MV-4-11 (cell line): ENCODE results near the gene TST.
A peak's percentile ranks its signal among the peaks of the same experiment; 100 is the strongest.

ENCODE experiments used
- DNase-seq: peaks from one replicate; lab custom pipeline; 2025; lab: John Stamatoyannopoulos, UW

Gene TST

DNA sequence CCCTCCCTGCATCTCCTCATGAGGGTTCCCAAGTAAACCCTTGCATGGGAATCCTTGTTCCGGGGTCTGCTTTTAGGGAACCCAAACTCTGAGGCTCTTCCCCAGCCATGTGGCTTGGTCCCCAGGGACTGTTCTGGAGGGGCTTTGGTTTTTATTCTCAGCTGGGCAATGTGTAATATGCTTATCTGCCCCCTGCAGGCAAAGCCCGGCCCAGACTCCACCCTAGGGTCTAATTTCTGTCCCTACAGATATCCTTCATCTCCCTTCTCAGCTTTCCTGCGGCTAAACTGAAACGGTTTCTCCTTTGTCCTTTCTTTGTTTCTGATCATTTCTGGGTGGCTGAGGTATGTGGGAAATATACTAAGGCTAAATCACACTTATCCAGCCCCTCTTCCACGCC is 37.1 kb downstream of the TST start:
- no peak for DNase-seq

DNA sequence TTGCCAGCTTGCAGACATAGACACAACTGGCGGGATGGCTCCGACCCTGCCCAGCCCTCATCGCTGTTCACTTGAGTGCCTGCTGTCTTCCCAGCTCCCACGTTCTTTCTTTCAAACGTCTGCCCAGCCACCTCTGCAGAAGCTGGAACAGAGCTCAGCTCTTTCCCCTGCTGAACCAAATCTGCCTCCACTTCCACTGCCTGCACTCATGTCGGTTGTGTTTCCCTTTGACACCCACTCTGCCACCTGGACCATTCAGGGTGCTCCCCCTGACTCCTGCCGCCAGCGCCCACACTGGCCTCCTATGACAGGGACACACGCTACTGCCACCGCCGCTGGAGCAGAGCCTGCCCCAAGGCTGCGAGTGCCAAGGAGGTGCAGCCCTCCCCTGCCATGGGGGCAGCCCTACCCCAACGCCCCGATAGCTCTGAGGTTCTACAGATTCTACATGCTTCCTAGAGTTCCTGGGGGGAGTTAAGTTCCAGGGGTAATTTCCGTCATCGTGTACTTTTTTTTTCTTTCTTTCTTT is 37.9 kb downstream of the TST start:
- no peak for DNase-seq

GRCh38 chr22:36979016-36979910 is 40.0 kb downstream of the TST start:
- DNase-seq, result no peak

GRCh38 chr22:36977947-36978660 is 41.1 kb downstream of the TST start:
- peak; percentile 76 for DNase-seq

DNA sequence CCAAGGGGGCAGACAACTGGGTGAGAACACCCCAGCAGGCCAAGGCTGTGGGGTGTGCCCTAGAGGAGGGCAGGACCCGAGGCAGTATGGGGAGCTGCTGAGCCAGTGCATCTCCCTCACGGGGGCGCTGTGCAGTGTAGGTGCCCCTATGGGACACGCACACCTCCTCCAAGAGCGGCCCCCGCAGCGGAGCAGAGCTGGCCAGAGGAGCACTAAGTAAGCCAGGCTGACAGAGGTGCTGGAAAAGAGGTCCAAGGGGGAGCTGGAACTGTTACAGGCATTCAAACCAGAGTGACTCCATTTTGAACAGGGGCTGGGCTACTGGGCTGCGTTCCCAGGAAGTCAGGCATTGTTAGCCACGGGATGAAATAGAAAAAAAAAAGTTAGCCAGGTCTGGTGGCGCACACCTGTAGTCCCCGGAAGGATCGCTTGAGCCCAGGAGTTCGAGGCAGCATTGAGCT is 41.8 kb downstream of the TST start:
- no peak for DNase-seq

GRCh38 chr22:36976606-36977005 is 42.6 kb downstream of the TST start:
- DNase-seq, result no peak

- no peak for DNase-seq
These were observed 47.7 kb downstream of the TST start for GRCh38 chr22:36971341-36972125.

DNA sequence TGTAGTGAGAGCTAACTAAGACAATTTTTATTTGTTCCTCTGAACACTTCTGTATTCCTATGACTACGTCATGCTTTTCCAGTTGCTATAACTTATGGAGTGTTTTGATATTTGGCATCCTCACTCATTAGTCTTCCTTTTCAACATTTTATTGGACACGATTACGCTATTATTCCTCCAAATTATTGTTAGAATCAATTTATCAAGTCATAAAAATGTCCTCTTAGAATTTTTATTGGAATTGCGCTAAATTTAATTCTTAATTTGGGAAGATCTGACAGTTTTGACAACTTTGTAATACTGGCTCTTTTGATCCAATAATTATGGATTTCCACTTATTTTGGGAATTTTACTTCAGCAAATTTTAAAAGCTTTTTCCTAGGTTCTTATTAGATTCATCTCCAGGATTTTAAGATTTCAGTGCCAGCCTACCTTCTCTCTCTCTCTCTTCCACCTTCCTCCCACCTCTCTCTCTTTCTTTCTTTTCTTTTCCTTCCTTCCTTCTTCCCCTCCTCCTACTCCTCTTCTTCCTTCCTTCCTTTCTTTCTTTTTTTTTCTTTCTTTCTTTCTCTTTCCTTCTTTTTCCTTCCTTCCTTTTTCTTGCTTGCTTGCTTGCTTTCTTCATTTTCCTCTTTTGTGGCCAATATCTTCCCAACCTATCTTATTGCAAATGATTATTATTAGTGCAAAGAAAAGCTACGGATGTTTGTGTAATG is 50.8 kb downstream of the TST start:
- no peak for DNase-seq

DNA sequence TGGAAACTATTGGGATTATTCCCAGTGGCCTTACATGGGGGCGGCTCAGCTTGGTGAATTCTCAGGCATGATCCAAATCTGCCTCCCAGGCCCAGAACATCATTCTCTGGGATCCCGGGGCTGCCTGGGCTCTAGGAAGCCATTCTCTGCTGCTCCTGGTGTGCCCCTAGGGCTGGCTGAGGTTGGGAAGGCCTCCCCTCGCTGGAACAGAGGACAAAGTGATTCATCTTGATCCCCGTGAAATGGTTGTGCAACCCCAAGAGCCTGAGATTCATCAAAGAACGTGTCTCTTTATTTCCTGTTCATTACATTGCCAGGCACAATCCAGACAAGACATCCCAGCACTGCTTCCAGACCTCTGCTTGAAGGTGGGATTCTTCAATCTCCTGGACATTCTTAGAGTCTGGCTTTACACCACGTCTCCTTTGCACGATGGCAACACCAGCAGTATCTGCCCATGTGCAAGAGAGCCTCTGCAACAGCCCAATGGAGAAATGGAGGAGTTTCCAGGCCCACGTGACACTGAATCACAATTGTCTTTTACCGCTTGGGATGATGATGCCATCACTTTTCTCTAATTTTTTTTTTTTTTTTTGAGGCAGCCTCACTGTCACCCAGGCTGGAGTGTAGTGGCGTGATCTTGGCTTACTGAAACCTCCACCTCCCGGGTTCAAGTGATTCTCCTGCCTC is 52.3 kb downstream of the TST start:
- no peak for DNase-seq

GRCh38 chr22:36965696-36966095 is 53.6 kb downstream of the TST start:
- no peak for DNase-seq

DNA sequence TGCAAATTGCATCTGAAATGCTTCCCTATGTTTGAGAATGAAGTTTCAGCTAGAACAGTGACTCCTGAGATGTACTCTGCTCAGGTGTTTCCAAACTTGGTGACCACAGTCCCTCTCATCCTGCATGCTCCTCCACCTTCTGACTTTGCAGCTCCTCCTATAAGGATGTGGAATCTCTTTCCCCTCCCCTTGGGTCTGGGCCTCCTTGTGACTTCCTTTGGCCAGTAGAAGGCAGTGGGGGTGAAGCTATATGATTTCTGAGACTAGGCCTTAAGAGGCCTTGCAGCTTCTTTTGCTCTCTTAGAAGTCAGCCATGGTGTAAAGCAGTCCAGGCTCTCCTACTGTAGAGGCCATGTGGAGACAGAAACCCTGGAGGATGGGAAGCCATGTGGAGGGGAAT is 55.1 kb downstream of the TST start:
- no peak for DNase-seq

DNA sequence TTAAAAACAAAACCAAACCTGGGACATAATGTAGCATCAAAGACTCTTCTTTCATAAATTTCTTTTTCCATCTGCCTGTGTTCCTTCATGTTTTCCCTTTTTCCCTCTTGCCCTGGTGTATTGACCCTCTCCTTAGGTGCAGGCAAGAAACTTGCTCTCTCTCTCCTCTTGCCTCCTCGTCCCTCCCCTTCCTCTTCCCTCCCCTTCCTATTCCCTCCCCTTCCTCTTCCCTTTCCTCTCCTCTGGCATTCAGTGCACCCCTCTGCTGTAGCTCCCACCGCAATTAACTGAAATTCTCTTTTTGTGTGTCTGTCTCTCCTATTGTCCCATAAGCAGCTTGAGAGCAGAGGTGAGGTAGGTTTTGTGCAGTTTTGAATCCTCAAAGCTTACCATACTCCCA is 55.9 kb downstream of the TST start:
- DNase-seq, result no peak

GRCh38 chr22:36961626-36962025 is 57.6 kb downstream of the TST start:
- DNase-seq, result no peak
